Islet of Langerhans (tissue), 1 donor: ENCODE measurements around the gene HEXIM1.

Experiments
- FAIRE-seq: peaks from one replicate; lab custom pipeline; 2011; peaks lifted over from hg19 to GRCh38; lab: Jason Lieb, UNC

HEXIM1 gene

DNA sequence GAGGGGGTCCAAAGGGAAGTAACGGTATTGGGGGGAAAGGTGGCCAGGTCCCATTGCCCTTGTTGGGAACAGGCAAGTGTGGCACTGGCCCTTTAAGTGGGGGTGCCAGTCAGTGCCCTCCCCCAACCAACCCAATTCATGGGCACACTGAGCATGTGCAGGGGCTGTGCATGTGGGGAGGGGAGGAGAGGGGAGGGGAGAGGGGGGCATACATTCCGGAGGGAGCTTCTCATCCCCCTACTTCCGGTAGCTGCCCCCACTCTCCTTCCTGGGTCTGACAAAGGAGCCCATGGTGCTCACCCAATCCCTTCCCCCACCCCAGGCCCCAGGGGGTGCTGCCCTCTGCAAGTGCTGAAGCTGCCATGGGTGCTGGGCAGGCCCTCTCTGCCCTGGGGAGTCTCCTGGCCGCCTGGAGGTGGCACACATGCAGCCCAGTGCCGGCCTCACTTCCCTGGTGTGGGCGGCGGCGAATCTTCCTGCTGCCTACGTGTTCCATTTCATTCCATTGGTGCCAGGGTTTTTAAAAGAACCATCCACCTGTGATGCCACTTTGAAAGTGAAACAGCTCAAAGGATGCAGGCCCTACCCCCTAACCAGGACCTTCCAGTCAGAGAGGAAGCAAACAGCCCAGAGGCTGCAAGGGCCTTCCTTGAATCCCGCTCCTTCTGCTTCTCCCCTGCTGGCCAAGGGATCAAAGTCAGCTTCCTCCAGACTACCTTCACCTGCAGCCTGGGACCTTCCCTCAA, 24.4 kb downstream of the HEXIM1 start:
- no peak for FAIRE-seq

DNA sequence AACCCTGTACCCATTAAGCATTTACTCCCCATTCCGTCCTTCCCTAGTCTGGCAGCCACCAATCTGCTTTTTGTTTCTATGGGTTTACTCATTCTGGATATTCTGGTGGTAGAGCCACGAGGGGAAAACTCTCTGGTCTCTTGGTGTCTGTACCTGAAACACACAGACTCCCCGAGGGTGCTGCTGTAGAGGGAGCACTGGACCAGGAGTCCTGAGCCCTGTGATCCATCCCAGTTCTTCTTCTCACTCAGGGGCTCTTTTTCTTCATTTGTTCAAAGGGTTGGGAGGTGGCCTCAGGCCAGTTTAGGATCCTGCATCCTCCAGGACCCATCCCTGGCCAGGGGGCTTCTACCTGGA, 27.5 kb downstream of the HEXIM1 start:
- no peak for FAIRE-seq

DNA sequence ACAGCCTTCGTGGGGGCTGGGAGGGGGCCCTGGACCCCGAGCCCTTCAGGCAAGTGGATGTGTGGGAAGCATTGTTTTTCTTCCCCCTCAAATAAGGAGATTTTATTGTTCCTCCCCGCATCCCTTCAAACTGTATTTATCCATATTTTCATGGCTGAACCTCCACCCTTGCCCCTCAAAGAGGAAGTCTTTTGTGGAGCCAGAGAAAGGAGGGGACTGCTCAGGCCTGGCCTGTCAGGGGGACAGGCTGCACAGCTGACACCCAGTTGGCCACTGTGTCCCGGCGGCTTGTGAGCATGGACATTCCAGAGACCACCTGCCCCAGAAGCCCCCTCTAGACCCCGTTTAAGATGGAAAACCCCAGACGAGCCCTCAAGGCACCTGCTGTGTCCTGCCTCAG, 29.3 kb downstream of the HEXIM1 start:
- FAIRE-seq = no peak

DNA sequence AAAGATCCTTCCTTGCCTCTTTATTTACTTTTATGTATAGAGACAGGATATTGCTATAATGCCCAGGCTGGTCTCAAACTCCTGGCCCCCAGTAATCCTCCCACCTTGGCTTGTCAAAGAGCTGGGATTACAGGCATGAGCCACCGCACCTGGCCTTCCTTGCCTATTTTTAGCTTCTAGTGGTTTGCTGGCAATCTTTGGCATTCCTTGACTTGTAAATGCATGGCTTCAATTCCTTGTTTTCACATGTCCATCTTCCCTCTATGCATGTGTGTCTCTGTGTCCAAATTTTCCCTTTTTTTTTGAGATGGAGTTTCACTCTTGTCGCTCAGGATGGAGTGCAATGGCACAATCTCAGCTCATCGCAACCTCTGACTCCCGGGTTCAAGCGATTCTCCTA, 35.9 kb downstream of the HEXIM1 start:
- FAIRE-seq = no peak

DNA sequence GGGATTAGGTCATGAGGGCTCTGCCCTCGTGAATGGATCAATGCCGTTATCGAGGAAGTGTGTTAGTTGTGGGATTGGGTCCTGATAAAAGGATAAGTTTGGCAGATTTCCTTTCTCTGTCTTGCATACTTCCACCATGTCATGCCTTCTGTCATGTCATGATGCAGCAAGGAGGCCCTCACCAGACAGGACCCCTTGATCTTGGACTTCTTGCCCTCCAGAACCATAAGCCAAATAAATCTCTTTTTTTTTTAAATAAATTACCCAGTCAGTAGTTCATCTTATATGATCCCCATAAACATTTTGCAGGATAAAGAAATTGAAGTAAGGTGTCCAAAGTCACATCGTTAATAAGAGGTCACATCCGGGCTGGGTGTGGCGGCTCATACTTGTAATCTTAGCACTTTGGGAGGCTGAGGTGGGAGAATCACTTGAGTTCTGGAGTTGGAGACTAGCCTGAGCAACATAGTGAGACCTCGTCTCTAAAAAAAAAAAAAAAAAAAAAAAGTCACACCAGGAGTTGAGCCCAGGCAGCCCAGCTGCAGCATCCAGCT, 38.6 kb downstream of the HEXIM1 start:
- no peak for FAIRE-seq

DNA sequence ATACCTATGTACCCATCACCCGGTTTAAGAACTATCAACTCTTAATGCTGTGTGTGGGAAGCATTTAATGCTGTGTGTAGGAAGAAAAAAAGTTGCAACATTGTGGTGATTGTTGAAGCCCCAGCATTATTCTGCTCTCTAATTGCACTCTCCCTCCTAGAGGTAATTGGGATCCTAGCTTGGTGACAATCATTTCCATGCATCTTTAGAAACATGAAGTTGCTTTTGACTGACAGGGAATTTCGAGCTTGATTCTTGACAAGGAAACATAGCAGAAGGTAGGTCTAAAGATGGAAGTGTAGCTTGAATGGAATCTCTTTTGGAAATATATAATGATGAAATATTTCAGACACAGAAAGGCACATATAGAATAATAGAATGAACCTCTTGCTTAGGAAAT, 40.7 kb downstream of the HEXIM1 start:
- FAIRE-seq = no peak

DNA sequence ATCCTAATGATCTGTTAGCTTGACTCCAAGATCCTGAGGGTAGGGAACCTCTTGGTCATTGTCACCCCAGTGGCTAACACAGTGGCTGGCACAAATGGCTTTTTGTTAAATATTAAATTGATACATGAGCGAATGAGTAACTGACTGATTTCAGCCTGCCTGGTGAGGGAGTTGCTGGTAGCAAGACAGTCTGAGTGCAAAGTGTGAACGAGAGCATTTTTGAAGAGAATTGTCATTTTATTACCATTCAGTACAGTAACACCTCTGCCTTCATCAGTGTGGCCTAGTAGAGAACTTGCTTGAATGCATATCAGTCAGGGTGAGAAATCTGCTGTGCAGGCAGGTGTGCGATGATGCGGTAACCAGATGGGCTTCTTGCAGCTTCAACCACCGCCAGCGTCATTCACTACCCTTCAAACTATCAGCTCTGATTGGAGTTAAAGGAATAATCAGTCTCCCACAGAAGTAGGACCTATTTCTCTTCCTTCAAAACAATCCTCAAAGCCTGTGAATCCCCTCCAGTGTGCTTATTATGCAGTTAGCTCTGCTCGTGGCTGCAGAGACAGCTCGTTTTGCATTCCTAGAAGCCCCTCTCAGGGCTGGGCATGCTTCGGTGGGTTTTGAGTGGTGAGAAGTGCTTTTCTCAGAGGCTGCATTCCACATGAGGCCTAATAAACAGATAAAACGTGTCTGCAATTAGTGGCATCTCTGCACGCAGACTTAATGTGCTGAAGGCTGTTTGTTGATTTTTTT, 42.4 kb downstream of the HEXIM1 start:
- no peak for FAIRE-seq

DNA sequence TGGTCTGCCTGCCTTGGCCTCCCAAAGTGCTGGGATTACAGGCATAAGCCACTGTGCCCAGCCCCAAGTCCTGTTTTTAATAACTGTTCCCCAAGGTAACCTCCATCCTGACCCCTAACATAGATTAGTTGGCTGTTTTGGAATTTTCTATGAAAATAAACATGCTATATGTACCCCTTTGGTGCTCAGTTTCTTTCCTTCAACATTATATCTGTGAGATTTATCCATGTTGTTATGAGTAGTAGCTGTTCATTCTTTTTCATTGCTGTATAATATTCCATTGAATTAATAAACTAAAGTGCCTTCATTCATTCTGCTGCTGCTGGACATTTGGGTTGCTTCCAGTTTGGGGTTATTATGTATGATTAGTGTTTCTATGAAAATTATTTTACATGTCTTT, 47.1 kb downstream of the HEXIM1 start:
- no peak for FAIRE-seq

DNA sequence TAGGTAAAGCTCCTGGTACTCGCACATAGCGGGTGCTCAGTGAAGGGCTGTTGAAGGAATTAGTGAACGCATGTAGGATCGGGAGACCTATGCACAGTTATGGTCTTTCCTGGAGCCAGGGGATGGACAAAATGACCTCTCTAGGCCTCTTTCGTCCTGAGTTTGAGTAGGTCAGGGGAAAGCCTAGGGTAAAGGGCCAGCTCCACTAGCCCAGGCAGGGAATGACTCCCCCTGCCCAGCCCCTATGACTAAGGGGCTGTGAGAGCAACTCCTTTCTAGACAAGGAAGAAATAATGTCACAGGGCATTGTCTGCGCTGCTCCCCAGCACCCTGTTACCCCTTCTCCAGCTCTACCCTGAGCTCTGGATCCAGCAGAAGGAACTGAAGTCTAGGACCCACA, 48.8 kb downstream of the HEXIM1 start:
- FAIRE-seq = no peak

DNA sequence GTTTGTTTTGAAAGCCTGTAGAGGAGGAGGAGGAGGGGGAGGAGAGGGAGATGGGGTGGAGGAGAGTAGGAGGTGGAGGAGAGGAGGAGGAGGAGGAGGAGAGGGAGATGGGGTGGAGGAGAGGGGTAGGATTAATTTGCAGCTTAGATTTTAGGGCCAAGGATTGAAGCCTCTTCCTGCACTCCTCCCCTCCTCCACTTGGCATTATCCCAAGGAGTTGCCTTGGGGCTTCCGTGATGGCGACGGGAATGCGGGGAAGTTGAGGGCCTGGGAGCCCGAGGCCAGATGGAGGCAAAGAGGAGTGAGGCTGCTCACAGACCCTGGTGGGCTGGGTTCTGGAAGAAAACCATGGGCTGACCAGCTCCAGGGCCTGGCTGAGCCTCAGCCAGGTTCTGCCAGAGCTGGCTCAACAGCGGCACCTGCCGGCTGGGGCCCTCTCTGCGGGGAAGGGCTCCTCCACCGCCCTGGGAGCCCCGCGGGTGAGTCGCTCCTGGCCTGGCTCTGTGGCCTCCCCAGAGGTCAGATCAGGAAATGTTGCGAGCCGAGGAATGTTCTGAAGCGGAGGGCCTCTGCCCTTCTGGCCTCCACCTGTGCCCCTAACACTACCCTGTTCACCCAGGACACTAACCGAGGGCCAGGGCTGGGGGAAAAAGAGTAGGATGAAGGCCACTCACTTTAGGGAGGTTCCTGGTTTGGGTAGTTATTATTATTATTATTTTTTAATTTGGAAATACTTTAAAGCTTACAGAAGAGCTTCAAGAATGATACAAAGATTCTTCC, 49.5 kb downstream of the HEXIM1 start:
- no peak for FAIRE-seq

DNA sequence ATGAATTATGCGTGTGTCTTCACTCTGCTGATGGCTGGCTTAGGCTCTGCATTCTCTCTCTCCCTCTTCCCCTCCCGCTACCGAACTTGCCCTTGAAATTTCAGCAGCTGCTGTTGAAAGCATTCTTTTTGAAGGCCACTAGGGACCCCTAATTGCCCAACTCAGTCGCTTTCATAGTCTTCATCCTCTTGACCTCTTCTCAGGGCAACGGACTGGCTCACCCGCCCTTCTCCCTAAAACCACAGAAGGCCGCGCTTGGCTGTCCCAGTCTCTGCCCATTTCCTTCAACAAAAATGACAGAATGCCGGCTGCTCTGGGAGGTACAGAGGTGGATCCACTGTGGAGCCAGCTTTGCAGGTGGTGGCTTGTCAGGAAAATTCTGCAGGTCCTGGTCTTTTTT, 52.4 kb downstream of the HEXIM1 start:
- FAIRE-seq = no peak

DNA sequence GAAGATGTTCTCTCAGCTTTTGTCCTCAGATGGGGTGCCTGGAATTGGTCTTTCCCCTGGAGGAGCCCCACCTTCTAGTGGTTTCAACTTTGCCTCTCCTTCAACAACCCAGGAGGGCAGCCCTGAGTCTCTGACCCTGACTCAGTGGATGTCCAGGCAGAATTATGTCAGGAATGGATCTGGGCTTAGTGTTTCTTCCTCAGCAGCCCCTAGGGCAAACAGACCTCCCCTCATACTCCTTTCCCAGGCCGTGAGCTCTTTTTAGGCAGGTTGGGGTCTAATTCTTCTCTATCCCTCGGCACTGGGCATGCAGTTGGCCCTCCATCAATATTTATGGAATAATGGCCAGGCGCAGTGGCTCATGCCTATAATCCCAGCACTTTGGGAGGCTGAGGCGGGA, 53.2 kb downstream of the HEXIM1 start:
- FAIRE-seq = no peak
